ENCODE measurements around the gene POM121L2.
A peak's percentile ranks its signal among the peaks of the same experiment; 100 is the strongest.

Gene POM121L2

DNA sequence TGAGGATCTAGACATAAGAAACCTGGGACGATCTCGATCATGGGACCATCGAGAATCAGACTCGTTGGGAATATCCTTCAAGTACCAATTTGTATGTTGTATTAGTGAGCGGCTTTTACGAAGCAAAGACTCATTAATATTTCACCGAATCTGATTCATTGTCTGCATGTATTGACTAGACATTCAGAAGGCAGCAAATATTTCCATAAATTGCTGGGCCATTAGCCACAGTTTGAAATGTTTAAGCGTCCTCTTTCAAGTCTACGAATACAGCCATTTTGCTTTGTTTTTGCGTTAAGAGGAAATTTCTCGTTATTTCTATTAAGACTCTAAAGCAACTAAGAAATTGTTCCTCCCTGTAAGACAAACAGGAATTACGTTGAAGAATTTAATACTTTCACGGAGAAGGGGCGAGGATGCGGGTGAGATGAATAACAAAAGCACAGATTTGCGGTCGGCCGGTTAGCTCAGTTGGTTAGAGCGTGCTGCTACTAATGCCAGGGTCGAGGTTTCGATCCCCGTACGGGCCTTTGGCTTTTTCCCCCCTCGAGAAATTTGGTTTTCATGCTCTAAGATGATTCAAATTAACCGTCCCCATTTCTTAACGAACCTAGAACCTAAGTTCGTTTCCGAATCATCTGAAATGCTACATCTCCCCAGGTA lies 18.5 kb downstream of the POM121L2 start:
- H3K9me3 ChIP-seq (ENCODE audit: control insufficient read depth, insufficient read depth, low read length), result no peaks in the 10 kb centered on the region
- no peaks in the 10 kb centered on the region for H3K36me3 ChIP-seq (ENCODE audit: control insufficient read depth, insufficient read depth, low read length)
- no peaks in the 10 kb centered on the region; the same call in 1 of the 2 replicates for H3K27me3 ChIP-seq (ENCODE audit: control insufficient read depth, insufficient read depth, low read length)
- no peak overlapping the region for H3K27ac ChIP-seq (ENCODE audit: low read length)
- H3K4me1 ChIP-seq (ENCODE audit: control insufficient read depth, insufficient read depth, low read length), result peaks cover 2% of the 10 kb centered on the region; the same call in 1 of the 2 replicates
- WGBS (ENCODE audit: insufficient coverage, insufficient read length), result no CpG with 5 or more reads among the region's 28 CpGs
- peak overlapping the region; percentile 9; the same call in 1 of the 2 replicates for H3K4me3 ChIP-seq (ENCODE audit: low read length)
- DNase-seq (ENCODE audit: low read depth, low spot score), result no peak

DNA sequence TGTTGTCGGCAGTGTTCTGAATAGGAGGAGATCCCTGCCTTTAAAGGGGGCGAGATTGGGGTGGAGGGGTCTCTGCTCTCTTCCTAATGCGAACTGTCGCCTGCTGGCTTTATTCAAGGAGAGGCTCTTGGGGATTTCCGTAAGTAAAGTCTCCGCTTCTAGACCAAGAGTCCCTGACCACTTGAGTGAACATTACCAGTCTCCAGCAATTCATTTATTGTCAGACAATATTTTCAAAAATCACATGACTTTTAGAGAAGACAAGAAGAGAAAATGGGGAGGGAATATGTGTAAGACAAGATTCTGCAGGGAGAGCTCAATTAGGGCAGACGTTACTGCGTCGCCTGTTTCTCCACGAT lies 21.2 kb downstream of the POM121L2 start:
- Histone ChIP-seq H3K9me3 (ENCODE audit: control insufficient read depth, insufficient read depth, low read length) (no peaks in the 10 kb centered on the region), H3K36me3 (ENCODE audit: control insufficient read depth, insufficient read depth, low read length) (no peaks in the 10 kb centered on the region), H3K4me1 (ENCODE audit: control insufficient read depth, insufficient read depth, low read length) (peaks cover 2% of the 10 kb centered on the region; the same call in 1 of the 2 replicates), H3K4me3 (ENCODE audit: low read length) (peak overlapping the region; percentile 60; the same call in 1 of the 2 replicates), H3K27me3 (ENCODE audit: control insufficient read depth, insufficient read depth, low read length) (peaks cover 1% of the 10 kb centered on the region; the same call in 1 of the 2 replicates), H3K27ac (ENCODE audit: low read length) (no peak overlapping the region)
- whole genome bisulfite sequencing (ENCODE audit: insufficient coverage, insufficient read length), result no CpG with 5 or more reads among the region's 10 CpGs
- DNase-seq (ENCODE audit: low read depth, low spot score), result no peak

DNA sequence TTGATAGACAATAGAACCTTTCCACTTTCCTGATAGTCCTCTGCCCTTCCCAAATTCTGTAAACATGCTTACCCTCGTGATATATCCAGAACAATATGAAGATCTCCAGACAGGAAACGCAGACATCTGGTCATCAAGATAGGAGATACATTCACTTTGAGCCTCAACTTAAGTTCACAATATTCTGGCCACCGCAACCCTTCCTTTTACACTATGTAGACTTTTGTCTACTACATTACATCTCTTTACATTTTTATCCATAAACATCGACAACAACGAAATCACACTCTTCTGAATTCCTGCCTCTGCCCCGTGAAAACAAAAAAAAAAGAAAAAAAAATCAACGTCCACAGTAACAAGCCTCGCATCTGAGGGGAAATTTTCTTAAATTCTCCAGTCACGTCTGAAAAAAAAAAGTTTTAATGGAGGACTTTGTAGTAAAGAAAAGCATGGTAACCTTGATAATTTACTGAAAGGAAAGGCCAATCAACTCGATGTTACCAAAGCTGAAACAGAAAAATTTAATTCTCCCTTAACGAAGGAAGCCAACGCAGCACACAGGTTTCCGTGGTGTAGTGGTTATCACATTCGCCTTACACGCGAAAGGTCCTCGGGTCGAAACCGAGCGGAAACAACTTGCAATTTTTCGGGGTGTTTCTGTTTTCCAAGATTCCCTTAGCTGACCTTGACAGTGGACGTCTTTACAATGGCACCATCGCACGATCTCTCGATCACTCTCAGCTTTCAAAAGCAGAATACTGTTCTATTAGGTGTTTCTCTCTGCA lies 21.8 kb downstream of the POM121L2 start:
- Histone ChIP-seq H3K4me3 (ENCODE audit: low read length) (peak overlapping the region; percentile 60; the same call in 1 of the 2 replicates), H3K4me1 (ENCODE audit: control insufficient read depth, insufficient read depth, low read length) (peaks cover 2% of the 10 kb centered on the region; the same call in 1 of the 2 replicates), H3K27me3 (ENCODE audit: control insufficient read depth, insufficient read depth, low read length) (peaks cover 1% of the 10 kb centered on the region; the same call in 1 of the 2 replicates), H3K9me3 (ENCODE audit: control insufficient read depth, insufficient read depth, low read length) (no peaks in the 10 kb centered on the region), H3K36me3 (ENCODE audit: control insufficient read depth, insufficient read depth, low read length) (no peaks in the 10 kb centered on the region), H3K27ac (ENCODE audit: low read length) (no peak overlapping the region)
- 100% methylated on average over 4 of the region's 25 CpGs for WGBS (ENCODE audit: insufficient coverage, insufficient read length)
- no peak for DNase-seq (ENCODE audit: low read depth, low spot score)

DNA sequence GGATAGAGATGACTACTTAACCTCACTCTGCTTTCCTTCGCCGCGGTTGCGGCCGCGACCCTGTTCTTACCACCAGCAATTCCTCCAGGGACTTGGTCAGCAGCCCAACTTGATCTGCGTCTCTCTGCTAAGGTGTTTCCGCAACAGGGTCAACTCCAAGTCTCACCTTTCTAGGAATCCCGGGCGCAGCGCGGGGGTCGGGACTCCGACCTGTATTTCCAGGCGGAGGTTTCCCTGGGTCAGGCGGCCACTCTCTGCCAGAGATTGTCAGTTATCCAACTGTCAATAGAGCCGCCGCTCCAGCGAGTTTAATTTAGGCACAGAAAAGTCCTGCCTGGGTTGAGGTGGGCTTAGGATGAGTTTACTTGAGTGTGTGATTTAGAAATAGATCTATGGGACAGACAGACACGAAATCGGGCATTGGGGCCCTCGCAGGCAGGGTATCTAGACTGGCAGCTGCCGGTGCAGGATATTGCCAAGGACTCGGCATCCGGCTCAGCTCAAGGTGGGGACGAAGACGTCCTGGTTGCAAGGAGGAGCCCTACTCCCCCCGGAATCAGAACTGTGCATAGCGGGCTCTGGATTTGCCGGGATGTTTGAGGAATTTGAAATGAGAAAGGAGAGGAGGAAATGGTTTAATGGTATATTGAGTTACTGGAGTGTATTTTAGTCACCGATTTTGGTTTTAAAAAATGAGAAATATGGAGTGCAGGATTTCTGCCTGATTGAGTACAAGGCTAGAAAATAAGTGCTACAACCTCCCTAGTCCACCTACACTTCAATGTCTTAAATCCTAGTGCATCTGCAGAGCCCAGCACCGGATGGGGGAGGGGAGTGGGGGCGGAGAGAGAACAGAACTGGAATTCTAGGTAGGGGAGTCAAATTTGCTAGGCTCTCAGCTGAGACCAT lies 23.7 kb downstream of the POM121L2 start:
- peak overlapping the region; percentile 76 for H3K4me3 ChIP-seq (ENCODE audit: low read length)
- H3K27ac ChIP-seq (ENCODE audit: low read length), result no peak overlapping the region
- DNase-seq (ENCODE audit: low read depth, low spot score), result no peak
- WGBS (ENCODE audit: insufficient coverage, insufficient read length), result 100% methylated on average over 2 of the region's 33 CpGs
- H3K4me1 ChIP-seq (ENCODE audit: control insufficient read depth, insufficient read depth, low read length), result peaks cover 2% of the 10 kb centered on the region; the same call in 1 of the 2 replicates
- no peaks in the 10 kb centered on the region for H3K9me3 ChIP-seq (ENCODE audit: control insufficient read depth, insufficient read depth, low read length)
- H3K36me3 ChIP-seq (ENCODE audit: control insufficient read depth, insufficient read depth, low read length), result no peaks in the 10 kb centered on the region
- H3K27me3 ChIP-seq (ENCODE audit: control insufficient read depth, insufficient read depth, low read length), result peaks cover 1% of the 10 kb centered on the region; the same call in 1 of the 2 replicates

DNA sequence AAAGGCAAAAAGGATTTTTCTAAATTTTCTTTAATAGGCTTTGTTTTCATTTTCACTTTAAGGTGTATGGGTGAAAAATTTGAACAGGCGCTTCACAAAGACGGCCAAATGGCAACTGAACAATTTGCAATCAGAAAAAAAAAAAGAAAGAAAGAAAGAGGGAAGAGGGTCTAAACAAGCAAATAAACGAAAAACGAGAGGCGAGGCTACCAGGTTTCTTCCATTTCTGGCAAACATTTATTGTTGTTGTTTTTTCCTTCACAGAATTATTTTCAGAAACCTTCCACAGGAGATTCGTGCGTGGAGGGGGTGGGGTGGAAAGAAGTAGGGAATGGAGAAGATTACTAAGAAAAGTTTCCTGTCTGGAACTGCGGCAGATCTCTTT lies 24.3 kb downstream of the POM121L2 start:
- Histone ChIP-seq H3K36me3 (ENCODE audit: control insufficient read depth, insufficient read depth, low read length) (no peaks in the 10 kb centered on the region), H3K4me3 (ENCODE audit: low read length) (peak overlapping the region; percentile 76), H3K27ac (ENCODE audit: low read length) (no peak overlapping the region), H3K27me3 (ENCODE audit: control insufficient read depth, insufficient read depth, low read length) (peaks cover 1% of the 10 kb centered on the region; the same call in 1 of the 2 replicates), H3K4me1 (ENCODE audit: control insufficient read depth, insufficient read depth, low read length) (no peaks in the 10 kb centered on the region), H3K9me3 (ENCODE audit: control insufficient read depth, insufficient read depth, low read length) (no peaks in the 10 kb centered on the region)
- WGBS (ENCODE audit: insufficient coverage, insufficient read length), result no CpG with 5 or more reads among the region's 8 CpGs
- no peak for DNase-seq (ENCODE audit: low read depth, low spot score)

DNA sequence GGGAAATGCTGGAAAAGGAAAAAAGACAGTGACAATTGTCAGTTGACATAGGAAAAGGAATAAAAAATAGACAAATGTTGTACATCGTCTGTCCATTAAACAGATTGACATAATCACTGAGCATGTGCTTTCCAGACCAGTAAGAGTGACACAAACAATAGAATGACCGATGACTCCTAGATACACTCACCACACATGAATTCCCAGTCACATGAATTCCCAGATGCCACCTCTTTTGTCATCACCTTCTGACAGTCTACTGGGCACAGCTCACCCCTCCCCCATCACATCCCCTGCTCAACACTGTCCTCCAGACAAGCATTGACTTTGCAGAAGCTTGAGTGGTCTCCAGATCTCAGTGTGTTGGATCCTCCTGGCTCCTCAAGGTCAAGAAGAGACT lies 25.9 kb downstream of the POM121L2 start:
- peaks cover 1% of the 10 kb centered on the region; the same call in 1 of the 2 replicates for H3K27me3 ChIP-seq (ENCODE audit: control insufficient read depth, insufficient read depth, low read length)
- H3K27ac ChIP-seq (ENCODE audit: low read length), result no peak overlapping the region
- H3K36me3 ChIP-seq (ENCODE audit: control insufficient read depth, insufficient read depth, low read length), result no peaks in the 10 kb centered on the region
- DNase-seq (ENCODE audit: low read depth, low spot score), result no peak
- H3K4me3 ChIP-seq (ENCODE audit: low read length), result no peak overlapping the region
- H3K4me1 ChIP-seq (ENCODE audit: control insufficient read depth, insufficient read depth, low read length), result no peaks in the 10 kb centered on the region
- H3K9me3 ChIP-seq (ENCODE audit: control insufficient read depth, insufficient read depth, low read length), result no peaks in the 10 kb centered on the region
- WGBS (ENCODE audit: insufficient coverage, insufficient read length), result no CpG with 5 or more reads among the region's 2 CpGs

DNA sequence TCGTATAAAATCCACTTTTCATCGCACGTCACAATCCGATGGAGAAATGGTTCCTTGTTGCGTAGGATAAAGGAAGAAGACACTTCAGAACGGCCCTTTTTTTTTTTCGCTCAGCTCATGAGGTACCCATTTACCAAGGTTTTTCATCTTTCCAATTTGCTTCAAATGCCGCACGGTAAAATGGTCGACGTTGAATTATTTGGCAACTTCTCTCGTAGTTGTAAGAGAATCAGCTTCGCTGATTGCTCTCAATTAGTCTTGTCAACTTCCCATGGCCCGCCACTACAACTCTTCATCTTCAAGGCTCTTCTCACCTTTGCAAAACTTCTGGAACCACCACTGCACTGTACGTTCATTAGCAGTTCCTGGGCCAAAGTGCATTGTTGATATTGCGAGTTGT lies 28.8 kb downstream of the POM121L2 start:
- H3K36me3 ChIP-seq (ENCODE audit: control insufficient read depth, insufficient read depth, low read length), result no peaks in the 10 kb centered on the region
- H3K27ac ChIP-seq (ENCODE audit: low read length), result no peak overlapping the region
- no CpG with 5 or more reads among the region's 16 CpGs for WGBS (ENCODE audit: insufficient coverage, insufficient read length)
- DNase-seq (ENCODE audit: low read depth, low spot score), result no peak
- H3K9me3 ChIP-seq (ENCODE audit: control insufficient read depth, insufficient read depth, low read length), result no peaks in the 10 kb centered on the region
- H3K4me1 ChIP-seq (ENCODE audit: control insufficient read depth, insufficient read depth, low read length), result no peaks in the 10 kb centered on the region
- H3K27me3 ChIP-seq (ENCODE audit: control insufficient read depth, insufficient read depth, low read length), result peaks cover 1% of the 10 kb centered on the region; the same call in 1 of the 2 replicates
- no peak overlapping the region for H3K4me3 ChIP-seq (ENCODE audit: low read length)

DNA sequence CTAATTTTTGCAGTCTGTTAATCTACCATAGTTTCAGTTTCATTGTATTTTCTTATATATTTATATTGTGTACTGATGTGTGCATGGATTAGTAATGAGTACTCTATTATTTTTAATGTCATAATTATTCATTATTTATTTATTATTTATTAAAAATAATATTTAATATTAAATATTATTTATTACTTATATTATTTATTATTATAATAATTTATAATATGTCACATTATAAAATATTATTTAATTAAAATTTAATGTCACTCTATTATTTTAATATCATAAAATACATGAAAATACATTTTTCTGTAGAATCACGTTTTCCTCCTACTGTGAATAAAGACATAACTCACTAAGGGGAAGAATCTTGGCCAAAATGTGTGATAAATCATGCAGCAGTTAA lies 30.5 kb downstream of the POM121L2 start:
- WGBS (ENCODE audit: insufficient coverage, insufficient read length), result no CpG with 5 or more reads among the region's 1 CpG
- Histone ChIP-seq H3K27me3 (ENCODE audit: control insufficient read depth, insufficient read depth, low read length) (no peaks in the 10 kb centered on the region), H3K9me3 (ENCODE audit: control insufficient read depth, insufficient read depth, low read length) (no peaks in the 10 kb centered on the region), H3K4me3 (ENCODE audit: low read length) (peak overlapping the region; percentile 49; the same call in 1 of the 2 replicates), H3K36me3 (ENCODE audit: control insufficient read depth, insufficient read depth, low read length) (no peaks in the 10 kb centered on the region), H3K4me1 (ENCODE audit: control insufficient read depth, insufficient read depth, low read length) (no peaks in the 10 kb centered on the region), H3K27ac (ENCODE audit: low read length) (no peak overlapping the region)
- DNase-seq (ENCODE audit: low read depth, low spot score), result no peak

DNA sequence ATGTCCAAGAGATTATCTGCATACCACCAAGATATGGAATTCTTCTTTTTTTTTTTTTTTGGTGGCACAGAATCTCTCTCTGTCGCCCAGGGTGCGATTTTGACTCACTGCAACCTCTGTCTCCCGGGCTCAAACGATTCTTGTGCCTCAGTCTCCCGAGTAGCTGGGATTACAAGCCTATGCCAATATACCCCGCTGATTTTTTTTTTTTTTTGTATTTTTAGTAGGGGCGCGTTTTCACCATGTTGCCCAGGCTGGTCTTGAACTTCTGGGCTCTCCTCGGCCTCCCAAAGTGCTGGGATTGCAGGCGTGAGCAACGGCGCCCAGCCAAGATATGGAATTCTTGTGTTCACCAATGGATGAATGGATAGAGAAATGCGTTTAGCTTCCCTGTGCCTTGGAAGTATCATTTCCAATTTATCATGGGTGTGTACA lies 31.0 kb downstream of the POM121L2 start:
- WGBS (ENCODE audit: insufficient coverage, insufficient read length), result no CpG with 5 or more reads among the region's 13 CpGs
- Histone ChIP-seq H3K9me3 (ENCODE audit: control insufficient read depth, insufficient read depth, low read length) (no peaks in the 10 kb centered on the region), H3K4me3 (ENCODE audit: low read length) (peak overlapping the region; percentile 49; the same call in 1 of the 2 replicates), H3K4me1 (ENCODE audit: control insufficient read depth, insufficient read depth, low read length) (no peaks in the 10 kb centered on the region), H3K27me3 (ENCODE audit: control insufficient read depth, insufficient read depth, low read length) (no peaks in the 10 kb centered on the region), H3K27ac (ENCODE audit: low read length) (no peak overlapping the region), H3K36me3 (ENCODE audit: control insufficient read depth, insufficient read depth, low read length) (no peaks in the 10 kb centered on the region)
- DNase-seq (ENCODE audit: low read depth, low spot score), result no peak

DNA sequence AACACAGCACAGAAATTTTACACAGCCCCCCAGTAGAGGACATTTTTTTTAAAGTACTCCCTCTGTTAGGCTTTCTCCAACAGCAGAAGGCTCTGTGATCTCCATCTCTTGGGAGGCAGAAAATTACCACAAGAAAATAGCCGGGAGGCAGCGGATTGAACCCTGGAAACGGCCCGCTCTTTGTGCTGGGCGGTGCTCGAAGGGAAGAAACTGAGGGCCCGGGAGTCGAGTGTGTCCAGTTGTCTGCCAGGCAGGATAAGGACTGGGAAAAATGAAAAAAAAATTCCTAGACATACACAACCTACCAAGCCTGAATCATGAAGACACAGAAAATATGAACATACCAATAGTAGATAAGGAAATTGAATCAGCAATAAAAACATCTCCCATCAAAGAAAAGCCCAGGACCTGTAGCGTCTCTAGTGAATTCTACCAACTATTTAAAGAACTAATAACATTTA lies 31.5 kb downstream of the POM121L2 start:
- whole genome bisulfite sequencing (ENCODE audit: insufficient coverage, insufficient read length), result no CpG with 5 or more reads among the region's 9 CpGs
- Histone ChIP-seq H3K36me3 (ENCODE audit: control insufficient read depth, insufficient read depth, low read length) (no peaks in the 10 kb centered on the region), H3K27ac (ENCODE audit: low read length) (no peak overlapping the region), H3K9me3 (ENCODE audit: control insufficient read depth, insufficient read depth, low read length) (no peaks in the 10 kb centered on the region), H3K27me3 (ENCODE audit: control insufficient read depth, insufficient read depth, low read length) (no peaks in the 10 kb centered on the region), H3K4me3 (ENCODE audit: low read length) (peak overlapping the region; percentile 49; the same call in 1 of the 2 replicates), H3K4me1 (ENCODE audit: control insufficient read depth, insufficient read depth, low read length) (no peaks in the 10 kb centered on the region)
- no peak for DNase-seq (ENCODE audit: low read depth, low spot score)

Measured in iPS DF 6.9 (cell line).